HG03103 (cell line): ENCODE data around the gene IGFBP2.

Experiments
- ATAC-seq: cut with Tn5 transposase; IDR thresholded peaks from one replicate; pipeline ENCODE4 v1.9.1; 2021; ENCODE audit warnings: low read depth; ENCODE audit not compliant: unreplicated experiment

IGFBP2 gene

DNA sequence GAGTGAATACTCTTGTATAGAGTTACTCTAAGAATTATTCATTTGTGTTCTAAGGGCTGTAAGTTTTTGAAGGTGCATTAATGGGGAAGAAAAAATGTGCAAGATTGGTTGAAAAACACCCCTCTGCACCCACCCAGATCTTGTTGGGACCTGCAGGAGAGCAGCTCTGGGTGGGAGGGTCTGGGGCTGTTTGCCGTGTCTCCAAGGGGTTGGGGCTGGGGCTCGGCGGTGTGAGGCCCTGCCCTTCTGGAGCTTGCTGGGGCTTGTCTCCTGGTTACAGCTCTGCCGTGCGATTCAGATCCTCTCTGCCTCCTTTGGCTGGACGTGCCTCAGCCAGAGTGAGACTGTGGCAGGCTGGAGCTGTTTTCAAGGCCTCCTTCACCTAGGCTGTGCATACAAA is 26.1 kb downstream of the IGFBP2 start:
- no peak for ATAC-seq

DNA sequence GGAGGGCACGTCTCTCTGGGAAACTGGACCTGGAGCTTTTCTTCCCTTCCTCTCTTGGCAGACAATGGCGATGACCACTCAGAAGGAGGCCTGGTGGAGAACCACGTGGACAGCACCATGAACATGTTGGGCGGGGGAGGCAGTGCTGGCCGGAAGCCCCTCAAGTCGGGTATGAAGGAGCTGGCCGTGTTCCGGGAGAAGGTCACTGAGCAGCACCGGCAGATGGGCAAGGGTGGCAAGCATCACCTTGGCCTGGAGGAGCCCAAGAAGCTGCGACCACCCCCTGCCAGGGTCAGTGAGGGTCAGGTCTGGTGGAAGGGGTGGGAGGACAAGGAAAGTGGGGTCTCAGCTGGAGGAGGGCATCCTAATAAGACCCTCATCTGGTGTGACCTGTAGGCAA is 27.3 kb downstream of the IGFBP2 start:
- ATAC-seq = no peak

- ATAC-seq = no peak
Observed at GRCh38 chr2:216661051-216661450, 27.8 kb downstream of the IGFBP2 start.

- ATAC-seq = no peak
Observed at GRCh38 chr2:216661639-216662375, 28.6 kb downstream of the IGFBP2 start.

DNA sequence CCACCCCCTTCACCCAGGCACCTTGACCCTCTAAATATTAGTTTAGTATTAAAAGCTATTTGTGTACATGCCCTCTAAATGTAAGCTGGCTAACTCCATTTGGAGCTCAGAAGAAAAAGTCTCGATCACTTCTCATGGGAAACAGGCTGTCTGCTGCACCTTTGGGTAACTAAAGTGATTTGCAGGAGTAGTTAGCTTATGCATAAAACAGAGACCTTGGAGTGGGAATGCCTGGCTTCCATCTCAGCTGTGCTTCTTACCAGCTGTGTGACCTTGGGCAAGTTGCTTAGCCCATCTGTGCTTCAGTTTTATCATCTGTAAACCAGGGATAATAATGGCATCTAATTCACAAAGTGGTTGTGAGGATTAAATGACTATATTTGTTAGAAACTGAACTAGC is 29.9 kb downstream of the IGFBP2 start:
- no peak for ATAC-seq

DNA sequence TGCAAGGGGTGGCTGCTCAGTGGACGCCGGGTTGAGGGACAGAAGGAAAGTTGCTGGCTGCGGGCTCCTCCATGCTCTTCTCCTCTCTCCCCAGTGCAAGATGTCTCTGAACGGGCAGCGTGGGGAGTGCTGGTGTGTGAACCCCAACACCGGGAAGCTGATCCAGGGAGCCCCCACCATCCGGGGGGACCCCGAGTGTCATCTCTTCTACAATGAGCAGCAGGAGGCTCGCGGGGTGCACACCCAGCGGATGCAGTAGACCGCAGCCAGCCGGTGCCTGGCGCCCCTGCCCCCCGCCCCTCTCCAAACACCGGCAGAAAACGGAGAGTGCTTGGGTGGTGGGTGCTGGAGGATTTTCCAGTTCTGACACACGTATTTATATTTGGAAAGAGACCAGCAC is 30.6 kb downstream of the IGFBP2 start:
- no peak for ATAC-seq

- no peak for ATAC-seq
Observed at GRCh38 chr2:216664593-216665034, 31.4 kb downstream of the IGFBP2 start.

DNA sequence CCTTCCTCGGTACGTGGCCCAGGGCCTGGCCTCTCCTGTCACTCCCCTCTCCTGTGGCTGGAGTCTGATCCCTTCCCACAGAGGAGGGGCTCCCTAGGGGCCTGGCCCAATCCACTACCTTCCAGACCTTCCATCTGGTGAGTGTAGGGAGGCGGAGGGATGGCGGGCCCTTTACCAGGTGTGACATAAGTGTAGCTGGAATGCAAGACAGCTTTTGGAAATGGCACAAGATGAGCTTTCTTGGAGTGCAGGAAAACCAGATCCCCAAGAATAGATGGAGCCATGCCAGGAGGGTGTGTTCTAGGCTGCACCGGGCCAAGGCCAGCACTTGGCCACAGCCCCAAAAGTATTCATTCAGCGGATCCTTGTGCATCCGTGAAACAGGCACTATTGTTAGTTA is 32.0 kb downstream of the IGFBP2 start:
- no peak for ATAC-seq

DNA sequence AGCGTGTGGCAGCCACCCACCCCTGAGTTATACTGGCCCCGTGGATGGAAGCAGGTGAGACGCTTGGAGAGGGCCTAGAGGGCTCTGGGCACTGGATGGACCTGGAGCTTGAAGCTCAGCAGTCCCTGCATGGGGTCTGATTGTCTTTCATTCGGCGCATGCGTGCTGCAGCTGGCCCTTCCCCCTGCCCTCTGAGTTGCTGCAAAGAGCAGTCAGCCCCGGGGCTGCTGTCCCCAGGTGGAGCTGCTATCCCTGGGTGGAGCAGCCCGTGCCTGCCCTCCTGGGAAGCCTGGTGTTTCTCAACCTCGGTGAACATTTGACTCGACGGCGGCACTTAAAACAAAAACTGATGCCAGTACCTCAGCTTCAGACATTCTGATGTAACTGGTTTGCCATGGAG is 32.5 kb downstream of the IGFBP2 start:
- no peak for ATAC-seq

- no peak for ATAC-seq
Observed at GRCh38 chr2:216666461-216667233, 33.4 kb downstream of the IGFBP2 start.

DNA sequence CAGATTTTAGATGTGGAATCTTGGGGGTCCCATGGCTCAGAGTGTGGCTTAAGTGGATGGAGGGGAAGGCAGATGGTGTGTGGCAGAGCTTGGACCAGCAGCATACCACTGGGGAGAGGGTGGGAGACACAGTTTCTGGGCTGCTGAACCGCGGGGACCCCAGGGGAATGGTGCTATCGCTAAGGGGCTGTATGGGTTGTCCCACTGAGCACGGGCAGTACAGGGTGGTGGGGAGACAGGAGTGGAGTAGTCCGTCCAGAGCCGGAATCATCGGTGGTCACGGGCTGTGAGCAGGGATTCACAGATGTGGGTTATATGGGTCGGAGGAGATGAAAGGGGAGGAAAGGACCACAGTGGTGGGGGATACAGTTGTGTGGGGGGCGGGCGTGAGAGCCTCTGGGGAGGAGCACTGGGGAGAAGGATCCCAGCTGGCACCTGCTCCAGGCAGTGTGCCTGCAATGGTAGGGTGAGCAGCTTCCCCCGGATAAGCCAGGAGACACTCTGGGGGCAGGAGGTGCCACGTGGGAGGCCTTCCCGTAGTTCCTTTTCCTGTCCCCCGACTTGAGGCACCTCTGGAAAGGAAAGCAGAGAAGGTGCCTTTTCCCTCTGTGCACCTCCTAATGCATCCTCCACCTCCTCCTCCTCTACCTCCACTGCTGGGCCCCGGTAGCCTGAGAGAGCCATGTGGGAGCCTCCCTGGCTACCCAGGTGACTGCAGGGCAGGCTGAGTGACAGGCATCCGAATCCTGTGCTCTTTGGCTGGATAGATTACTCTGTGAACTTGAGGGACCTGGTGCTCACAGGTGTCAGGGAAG is 37.3 kb downstream of the IGFBP2 start:
- ATAC-seq = no peak

DNA sequence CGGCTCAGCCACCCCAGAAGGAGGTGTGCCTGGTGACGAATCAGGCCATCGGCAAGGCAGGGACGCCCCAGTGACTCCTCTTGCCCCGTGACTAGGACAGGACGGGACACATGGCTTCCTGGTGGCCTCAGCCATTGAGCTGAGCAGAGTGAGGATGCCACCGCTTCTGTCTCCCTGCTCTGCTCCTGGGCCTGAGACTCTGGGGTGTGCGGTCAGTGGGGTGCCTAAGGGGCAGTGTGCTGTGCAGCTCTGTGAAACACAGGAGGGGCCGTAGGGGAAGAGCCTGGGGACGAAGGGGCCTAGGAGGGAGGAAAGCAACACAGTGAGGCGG is 37.8 kb downstream of the IGFBP2 start:
- no peak for ATAC-seq

DNA sequence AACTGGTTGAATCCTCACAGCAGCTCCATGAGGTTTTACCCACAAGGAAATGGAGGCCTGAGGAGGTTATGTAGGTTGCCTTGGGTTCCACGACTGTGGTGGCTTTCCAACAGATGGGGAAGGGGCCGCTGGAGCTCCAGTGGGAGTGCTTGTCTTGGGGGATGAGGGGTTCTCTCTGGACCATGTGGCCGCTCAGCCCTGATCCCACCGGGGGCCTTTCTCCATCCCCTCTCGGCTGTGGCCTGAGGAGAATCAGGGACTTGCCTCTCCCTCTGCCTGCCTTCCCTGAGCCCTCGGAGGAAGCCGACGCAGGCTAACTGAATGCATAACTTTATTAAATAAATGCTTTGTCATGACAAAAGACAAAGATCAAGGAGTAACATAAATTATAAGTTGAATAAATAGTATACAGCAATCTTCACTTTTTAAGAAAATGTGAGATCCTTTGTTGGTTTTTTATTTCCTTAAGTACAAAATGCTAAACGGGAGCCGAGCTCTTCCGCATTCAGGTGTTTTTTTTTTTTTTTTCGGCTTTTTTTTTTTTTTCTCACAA is 38.6 kb downstream of the IGFBP2 start:
- no peak for ATAC-seq

- no peak for ATAC-seq
Observed at GRCh38 chr2:216672466-216672865, 39.2 kb downstream of the IGFBP2 start.

- ATAC-seq = no peak
Observed at GRCh38 chr2:216673021-216673420, 39.8 kb downstream of the IGFBP2 start.

GRCh38 chr2:216673609-216674008 is 40.4 kb downstream of the IGFBP2 start:
- no peak for ATAC-seq

GRCh38 chr2:216674376-216674775 is 41.2 kb downstream of the IGFBP2 start:
- no peak for ATAC-seq

- ATAC-seq = no peak
Observed at GRCh38 chr2:216676630-216677029, 43.4 kb downstream of the IGFBP2 start.

DNA sequence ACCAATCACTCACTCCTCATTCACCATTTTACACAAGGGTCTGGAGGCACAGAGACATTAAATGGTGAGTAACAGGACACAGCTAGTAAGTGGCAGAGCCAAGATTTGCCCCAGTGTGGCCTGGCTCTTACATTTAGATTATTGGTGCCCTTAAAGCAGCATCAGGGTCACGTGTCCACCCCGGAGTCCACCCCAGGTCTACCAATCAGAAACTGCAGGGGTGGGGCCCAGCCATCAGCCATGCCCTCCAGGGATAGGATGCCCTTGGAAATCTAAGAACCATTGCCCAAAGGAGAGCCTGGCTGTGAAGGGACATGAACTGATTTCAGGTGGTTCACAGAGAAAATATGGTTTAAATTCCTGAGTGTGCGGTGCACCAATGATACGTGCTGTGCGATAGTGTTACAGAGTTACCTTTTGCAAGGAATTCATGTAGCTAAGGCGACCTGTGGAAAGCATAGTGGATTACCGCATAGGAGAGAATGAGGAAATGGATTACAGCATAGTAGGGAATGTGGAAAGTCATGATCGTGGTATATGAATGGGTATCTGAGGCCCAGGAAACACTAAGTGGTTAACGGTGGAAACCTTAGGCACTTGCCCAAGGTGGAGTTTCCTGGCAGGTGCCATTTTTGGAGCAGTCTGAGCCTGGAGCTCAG is 44.3 kb downstream of the IGFBP2 start:
- ATAC-seq = no peak

DNA sequence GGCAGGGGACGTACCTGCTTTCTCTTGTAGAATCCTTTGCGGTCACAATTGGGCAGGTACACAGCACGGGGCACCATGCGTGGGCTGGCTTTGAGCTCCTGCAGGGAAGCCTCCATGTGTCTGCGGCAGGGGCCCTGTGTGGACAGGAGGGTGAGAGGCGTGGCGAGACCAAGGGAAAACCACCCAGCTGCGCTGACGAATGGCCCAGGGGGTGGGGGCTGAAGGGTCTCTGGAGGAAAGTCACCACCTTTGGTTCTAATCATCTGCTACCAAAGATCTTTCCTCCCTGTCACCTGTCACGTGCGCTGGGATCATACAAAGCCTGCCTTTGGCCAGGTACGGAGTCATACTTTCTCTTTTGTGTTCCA is 44.9 kb downstream of the IGFBP2 start:
- no peak for ATAC-seq
